Activated naive CD4-positive, alpha-beta T cell treated with anti-CD3 and anti-CD28 coated beads, Interleukin-2, amount 50 U/mL, for 72 hours (primary cell): ENCODE results near the gene NDUFAB1. TPM values are rescaled to one million over a fixed set of nuclear protein-coding genes. Genes with fewer than 3 reads are reported as not detected.

Experiments used
- ATAC-seq, 2 donors: fragments of 150-1000 bp; cut with Tn5 transposase; 2 replicates each; pipeline ENCODE4 v1.10.0; 2021; ENCODE audit warnings: mild to moderate bottlenecking in 2 of 2, moderate library complexity in 2 of 2
- DNase-seq, 2 donors: peaks; one replicate each; pipeline ENCODE4 v3.0.0; 2021 to 2022; ENCODE audit warnings: low spot score in 2 of 2
- H3K27ac Mint-ChIP-seq, 2 donors: one replicate each; pipeline ENCODE4 v1.8.0; 2022; ENCODE audit warnings: mild to moderate bottlenecking in 2 of 2, mixed read lengths in 2 of 2
- H3K36me3 Mint-ChIP-seq, 2 donors: one replicate each; pipeline ENCODE4 v1.8.0; 2022; ENCODE audit warnings: mixed read lengths in 2 of 2
- H3K9me3 Mint-ChIP-seq, 2 donors: one replicate each; pipeline ENCODE4 v1.8.0; 2022; ENCODE audit warnings: mixed read lengths in 2 of 2
- total RNA-seq, 2 donors: library from RNA; stranded (reverse); gene quantifications; one replicate each; pipeline ENCODE4 v1.2.3, GENCODE V29; 2022

NDUFAB1 gene
- total RNA-seq, 2 donors from 2014 or later: 123 to 150 TPM

GRCh38 chr16:23537390-23537789, 58.7 kb downstream of the NDUFAB1 start:
- no peak for ATAC-seq
- H3K36me3 Mint-ChIP-seq: no peaks in the 10 kb centered on the region
- peak overlapping the region in 1 of 2 donors; percentile 44 for H3K27ac Mint-ChIP-seq
- DNase-seq: no peak
- no peaks in the 10 kb centered on the region for H3K9me3 Mint-ChIP-seq

GRCh38 chr16:23535901-23536300, 60.2 kb downstream of the NDUFAB1 start:
- no peaks in the 10 kb centered on the region for H3K36me3 Mint-ChIP-seq

GRCh38 chr16:23534868-23535860, 61.0 kb downstream of the NDUFAB1 start:
- no peak for DNase-seq
- H3K36me3 Mint-ChIP-seq: no peaks in the 10 kb centered on the region
- H3K27ac Mint-ChIP-seq: no peak overlapping the region
- H3K9me3 Mint-ChIP-seq: no peaks in the 10 kb centered on the region
- no peak for ATAC-seq

More at GRCh38 chr16:23535901-23536300, 60.2 kb downstream of the NDUFAB1 start:
- ATAC-seq: no peak
- H3K27ac Mint-ChIP-seq: no peak overlapping the region
- DNase-seq: no peak
- H3K9me3 Mint-ChIP-seq: no peaks in the 10 kb centered on the region

GRCh38 chr16:23532448-23532847, 63.7 kb downstream of the NDUFAB1 start:
- H3K27ac Mint-ChIP-seq: no peak overlapping the region
- DNase-seq (no peak), ATAC-seq (no peak)
- H3K9me3 Mint-ChIP-seq: no peaks in the 10 kb centered on the region
- peaks cover 0 to 4% of the 10 kb centered on the region in 2 donors for H3K36me3 Mint-ChIP-seq

Other genes starting within 250 kb of the NDUFAB1 start
- gene COG7, start 143.1 kb downstream of the NDUFAB1 start, total RNA-seq: 10 to 100 TPM; 24.4 to 30.1 TPM
- gene GGA2, start 85.8 kb downstream of the NDUFAB1 start, total RNA-seq: 100 to 1,000 TPM in 1 of 2 donors, 10 to 100 TPM in 1; 83.4 to 120 TPM
- 10 to 100 TPM; 22.9 to 30.6 TPM for gene EARS2, start 39.0 kb downstream of the NDUFAB1 start, total RNA-seq
- gene UBFD1, start 38.6 kb downstream of the NDUFAB1 start, total RNA-seq: 10 to 100 TPM; 44.0 to 61.5 TPM
- 10 to 100 TPM; 21.6 to 22.9 TPM for gene PALB2, start 45.0 kb upstream of the NDUFAB1 start, total RNA-seq
- 10 to 100 TPM; 71.2 to 88.0 TPM for gene DCTN5, start 45.1 kb upstream of the NDUFAB1 start, total RNA-seq
- 10 to 100 TPM; 80.0 to 93.4 TPM for gene PLK1, start 82.6 kb upstream of the NDUFAB1 start, total RNA-seq
- gene ERN2, start 116.9 kb upstream of the NDUFAB1 start, total RNA-seq: not detected
- gene CHP2, start 158.7 kb upstream of the NDUFAB1 start, total RNA-seq: not detected
- 10 to 100 TPM; 47.8 to 89.9 TPM for gene PRKCB, start 239.7 kb upstream of the NDUFAB1 start, total RNA-seq